Hepatocyte (in vitro differentiated cells): ENCODE results near the gene OSBP2. TPM values are rescaled to one million over a fixed set of nuclear protein-coding genes. Genes with fewer than 3 reads are reported as not detected.

Experiments used
- DNase-seq: peaks from one replicate; pipeline ENCODE4 v3.0.0-alpha.2; 2016; ENCODE audit warnings: low spot score
- H2AFZ ChIP-seq: fragments of 200-600 bp; sonication (generic); 2 replicates; pipeline ENCODE4 v1.6.0; 2016; ENCODE audit warnings: antibody characterized with exemption, mild to moderate bottlenecking
- H3K27ac ChIP-seq: fragments of 200-600 bp; sonication (generic); 2 replicates; pipeline ENCODE4 v1.5.1; 2016; ENCODE audit warnings: mild to moderate bottlenecking
- H3K27me3 ChIP-seq: fragments of 200-600 bp; sonication (generic); 2 replicates; pipeline ENCODE4 v1.6.1; 2016
- H3K36me3 ChIP-seq: fragments of 200-600 bp; sonication (generic); replicated peaks from 2 replicates; pipeline ENCODE4 v1.5.1; 2016; ENCODE audit warnings: low read depth; ENCODE audit not compliant: insufficient read depth
- H3K4me1 ChIP-seq: fragments of 200-600 bp; sonication (generic); 2 replicates; pipeline ENCODE4 v1.5.1; 2016; ENCODE audit warnings: mild to moderate bottlenecking, moderate library complexity; ENCODE audit not compliant: insufficient read depth
- H3K4me2 ChIP-seq: fragments of 200-600 bp; sonication (generic); 2 replicates; pipeline ENCODE4 v1.6.0; 2016
- H3K4me3 ChIP-seq: fragments of 200-600 bp; sonication (generic); 2 replicates; pipeline ENCODE4 v1.5.1; 2016; ENCODE audit warnings: mild to moderate bottlenecking
- H3K79me2 ChIP-seq: fragments of 200-600 bp; sonication (generic); 2 replicates; pipeline ENCODE4 v1.6.0; 2017; ENCODE audit warnings: mild to moderate bottlenecking
- H3K9me2 ChIP-seq: fragments of 200-600 bp; sonication (generic); replicated peaks from 2 replicates; pipeline ENCODE4 v1.6.0; 2017; ENCODE audit warnings: mild to moderate bottlenecking; ENCODE audit not compliant: insufficient read depth
- H3K9me3 ChIP-seq: fragments of 200-600 bp; sonication (generic); 2 replicates; pipeline ENCODE4 v1.5.1; 2016; ENCODE audit warnings: low read depth, mild to moderate bottlenecking
- H4K20me1 ChIP-seq: fragments of 200-600 bp; sonication (generic); 2 replicates; pipeline ENCODE4 v1.6.0; 2016; ENCODE audit warnings: mild to moderate bottlenecking; ENCODE audit not compliant: insufficient read depth, poor library complexity, severe bottlenecking
- EZH2 ChIP-seq: fragments of 200-600 bp; sonication (generic); IDR thresholded peaks from 2 replicates; pipeline ENCODE4 v1.6.1; 2016; ENCODE audit warnings: antibody characterized with exemption, mild to moderate bottlenecking, borderline replicate concordance
- EZH2phosphoT487 ChIP-seq: fragments of 200-600 bp; sonication (generic); IDR thresholded peaks from one replicate; pipeline ENCODE4 v1.6.1; 2018; ENCODE audit warnings: antibody characterized with exemption, mild to moderate bottlenecking, low read depth, moderate library complexity; ENCODE audit not compliant: unreplicated experiment, severe bottlenecking
- WGBS: methylation state at CpG from one replicate; pipeline ENCODE4 v1.1.6; 2016; ENCODE audit warnings: low lambda C conversion rate; ENCODE audit errors: missing lambda C conversion rate; 5-methylcytosine and 5-hydroxymethylcytosine counted together
- polyA plus RNA-seq: library from polyadenylated mRNA; unstranded; fragments of >200 nt; fragmentation: Nextera tagmentation; extraction: Ambion mirVana; gene quantifications from 2 replicates; pipeline ENCODE4 v1.2.1, GENCODE V29; 2016
- total RNA-seq: library from RNA; depleted of rRNA; stranded (reverse); fragments of >200 nt; gene quantifications from 2 replicates; pipeline ENCODE4 v1.2.3, GENCODE V29; 2014
- TF ChIP-seq, protein P1 (sequence below): fragments of 200-600 bp; sonication (generic); IDR thresholded peaks from 2 replicates; pipeline ENCODE4 v1.5.1; 2016; ENCODE audit warnings: antibody characterized with exemption, mild to moderate bottlenecking; ENCODE audit not compliant: poor library complexity

OSBP2 gene
- total and polyA plus RNA-seq, 2 experiments from 2014 or later, result 23.0 to 25.5 TPM

GRCh38 chr22:30742291-30743256, 47.9 kb downstream of the OSBP2 start:
- no peak for DNase-seq
- H3K4me2 ChIP-seq, result no peak overlapping the region
- no peaks in the 10 kb centered on the region for H4K20me1 ChIP-seq
- no peaks in the 10 kb centered on the region for H3K4me1 ChIP-seq
- H3K36me3 ChIP-seq, result no peaks in the 10 kb centered on the region
- TF ChIP-seq EZH2, result no peak
- H3K4me3 ChIP-seq, result no peak overlapping the region
- H3K9me2 ChIP-seq, result no peaks in the 10 kb centered on the region
- no peak overlapping the region for H3K27ac ChIP-seq
- WGBS, result 89% methylated on average over 6 of the region's 6 CpGs
- H3K9me3 ChIP-seq, result no peaks in the 10 kb centered on the region
- no peaks in the 10 kb centered on the region for H3K79me2 ChIP-seq
- no peak overlapping the region for H2AFZ ChIP-seq
- H3K27me3 ChIP-seq, result no peaks in the 10 kb centered on the region

- no peaks in the 10 kb centered on the region for H3K27me3 ChIP-seq
- H2AFZ ChIP-seq, result no peak overlapping the region
- WGBS, result 97% methylated on average over 10 of the region's 10 CpGs
- no peaks in the 10 kb centered on the region for H3K79me2 ChIP-seq
- H3K4me2 ChIP-seq, result no peak overlapping the region
- no peak overlapping the region for H3K4me3 ChIP-seq
- no peak for TF ChIP-seq EZH2phosphoT487
- TF ChIP-seq, protein P1, sequence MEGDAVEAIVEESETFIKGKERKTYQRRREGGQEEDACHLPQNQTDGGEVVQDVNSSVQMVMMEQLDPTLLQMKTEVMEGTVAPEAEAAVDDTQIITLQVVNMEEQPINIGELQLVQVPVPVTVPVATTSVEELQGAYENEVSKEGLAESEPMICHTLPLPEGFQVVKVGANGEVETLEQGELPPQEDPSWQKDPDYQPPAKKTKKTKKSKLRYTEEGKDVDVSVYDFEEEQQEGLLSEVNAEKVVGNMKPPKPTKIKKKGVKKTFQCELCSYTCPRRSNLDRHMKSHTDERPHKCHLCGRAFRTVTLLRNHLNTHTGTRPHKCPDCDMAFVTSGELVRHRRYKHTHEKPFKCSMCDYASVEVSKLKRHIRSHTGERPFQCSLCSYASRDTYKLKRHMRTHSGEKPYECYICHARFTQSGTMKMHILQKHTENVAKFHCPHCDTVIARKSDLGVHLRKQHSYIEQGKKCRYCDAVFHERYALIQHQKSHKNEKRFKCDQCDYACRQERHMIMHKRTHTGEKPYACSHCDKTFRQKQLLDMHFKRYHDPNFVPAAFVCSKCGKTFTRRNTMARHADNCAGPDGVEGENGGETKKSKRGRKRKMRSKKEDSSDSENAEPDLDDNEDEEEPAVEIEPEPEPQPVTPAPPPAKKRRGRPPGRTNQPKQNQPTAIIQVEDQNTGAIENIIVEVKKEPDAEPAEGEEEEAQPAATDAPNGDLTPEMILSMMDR, result no peak
- no peak for TF ChIP-seq EZH2
- no peak overlapping the region for H3K27ac ChIP-seq
- H3K9me2 ChIP-seq, result no peaks in the 10 kb centered on the region
- H3K9me3 ChIP-seq, result no peaks in the 10 kb centered on the region
- no peaks in the 10 kb centered on the region for H3K36me3 ChIP-seq
- no peak for DNase-seq
- H3K4me1 ChIP-seq, result no peaks in the 10 kb centered on the region
- H4K20me1 ChIP-seq, result no peaks in the 10 kb centered on the region
These were observed 48.8 kb downstream of the OSBP2 start for GRCh38 chr22:30743257-30744020.

DNA sequence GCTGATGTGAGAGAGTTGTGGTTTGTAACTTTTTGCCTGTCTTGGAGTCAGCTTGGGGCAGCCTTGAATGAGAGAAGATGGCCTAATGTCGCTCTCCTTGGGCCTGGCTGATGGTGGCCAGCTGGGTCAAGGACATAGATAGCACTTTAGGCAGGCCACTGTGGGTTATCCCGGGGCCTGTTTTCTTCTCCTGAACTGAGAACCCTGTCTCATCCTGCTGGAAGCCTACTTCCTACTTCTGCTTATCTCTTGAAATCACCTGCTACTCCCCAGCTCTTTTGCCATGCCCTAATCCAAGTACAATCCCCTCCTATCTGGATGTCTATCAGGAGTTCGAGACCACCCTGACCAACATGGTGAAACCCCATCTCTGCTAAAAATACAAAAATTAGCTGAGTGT, 49.5 kb downstream of the OSBP2 start:
- Histone ChIP-seq H3K4me3 (no peak overlapping the region), H3K27me3 (no peaks in the 10 kb centered on the region), H2AFZ (no peak overlapping the region), H3K36me3 (no peaks in the 10 kb centered on the region), H3K9me2 (no peaks in the 10 kb centered on the region), H3K27ac (no peak overlapping the region), H3K4me2 (no peak overlapping the region), H3K9me3 (no peaks in the 10 kb centered on the region), H3K79me2 (no peaks in the 10 kb centered on the region), H3K4me1 (no peaks in the 10 kb centered on the region), H4K20me1 (no peaks in the 10 kb centered on the region)
- 94% methylated on average over 3 of the region's 3 CpGs for WGBS
- TF ChIP-seq, protein P1, result no peak
- TF ChIP-seq EZH2phosphoT487, result no peak
- no peak for TF ChIP-seq EZH2
- no peak for DNase-seq

DNA sequence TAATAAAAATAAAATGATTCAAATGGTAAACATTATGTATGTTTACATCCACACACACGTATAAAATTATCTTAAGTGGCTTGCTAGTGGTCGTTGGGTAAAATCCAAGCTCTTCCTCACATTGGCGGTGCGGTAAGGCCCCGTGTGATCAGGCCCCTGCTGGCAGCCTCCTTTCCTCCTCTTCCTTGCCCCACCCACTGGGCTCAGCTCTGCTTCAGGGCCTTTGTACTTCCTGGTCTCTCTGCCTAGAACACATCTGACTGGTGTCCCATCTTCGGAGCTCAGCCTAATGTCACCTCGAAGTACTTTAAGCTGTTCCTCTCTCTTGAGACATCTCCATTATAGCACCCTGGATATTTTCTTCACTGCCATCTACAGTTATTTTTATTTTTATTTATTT, 52.8 kb downstream of the OSBP2 start:
- H2AFZ ChIP-seq, result no peak overlapping the region
- TF ChIP-seq, protein P1, result no peak
- no peak for TF ChIP-seq EZH2phosphoT487
- H3K4me3 ChIP-seq, result no peak overlapping the region
- H3K79me2 ChIP-seq, result no peaks in the 10 kb centered on the region
- H3K9me3 ChIP-seq, result no peaks in the 10 kb centered on the region
- H3K4me2 ChIP-seq, result no peak overlapping the region
- H3K4me1 ChIP-seq, result no peaks in the 10 kb centered on the region
- no peaks in the 10 kb centered on the region for H3K27me3 ChIP-seq
- H4K20me1 ChIP-seq, result no peaks in the 10 kb centered on the region
- no peak for DNase-seq
- WGBS, result 84% methylated on average over 7 of the region's 7 CpGs
- H3K27ac ChIP-seq, result no peak overlapping the region
- H3K9me2 ChIP-seq, result no peaks in the 10 kb centered on the region
- no peaks in the 10 kb centered on the region for H3K36me3 ChIP-seq
